HG03442 (cell line): ENCODE data around the gene ACTRT2.

Source experiments
- ATAC-seq: cut with Tn5 transposase; IDR thresholded peaks from one replicate; pipeline ENCODE4 v1.9.1; 2021; ENCODE audit warnings: mild to moderate bottlenecking, moderate library complexity; ENCODE audit not compliant: unreplicated experiment

Gene ACTRT2

GRCh38 chr1:3029991-3030662 is 8.9 kb downstream of the ACTRT2 start:
- no peak for ATAC-seq

DNA sequence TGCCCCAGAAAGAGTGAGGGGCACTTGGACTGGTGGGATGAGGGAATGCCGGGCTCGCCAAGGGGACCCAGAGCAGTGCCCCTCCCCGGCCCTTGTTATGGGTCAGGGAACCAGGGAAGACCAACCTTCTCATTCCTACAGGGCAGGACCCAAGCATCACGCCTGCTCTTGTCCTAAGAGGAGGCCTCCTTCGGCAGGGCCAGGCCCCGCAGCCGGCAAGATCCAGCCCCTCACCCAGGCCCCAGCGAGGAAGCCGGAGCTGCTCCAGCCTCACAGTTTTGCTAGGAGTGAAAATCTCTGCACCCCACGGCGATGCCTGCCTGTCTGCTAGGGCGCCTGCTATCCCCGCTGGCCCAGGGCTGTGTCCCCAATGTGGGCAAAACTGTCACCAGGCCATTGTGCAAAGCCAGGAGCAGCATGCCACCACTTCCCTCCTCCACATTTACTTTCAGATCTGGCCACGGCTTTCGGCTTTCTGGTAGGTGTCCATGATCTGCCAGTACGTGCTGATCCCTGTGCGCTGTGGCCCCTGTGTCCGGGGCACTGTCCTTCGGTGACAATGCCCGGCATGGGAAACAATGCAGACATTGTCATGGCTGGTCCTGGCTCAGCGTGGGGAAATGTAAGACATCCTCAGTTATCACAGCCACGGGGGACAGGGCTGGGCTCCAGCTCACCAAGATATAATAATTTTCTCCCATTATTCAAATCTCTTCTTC is 9.6 kb downstream of the ACTRT2 start:
- ATAC-seq, result no peak

DNA sequence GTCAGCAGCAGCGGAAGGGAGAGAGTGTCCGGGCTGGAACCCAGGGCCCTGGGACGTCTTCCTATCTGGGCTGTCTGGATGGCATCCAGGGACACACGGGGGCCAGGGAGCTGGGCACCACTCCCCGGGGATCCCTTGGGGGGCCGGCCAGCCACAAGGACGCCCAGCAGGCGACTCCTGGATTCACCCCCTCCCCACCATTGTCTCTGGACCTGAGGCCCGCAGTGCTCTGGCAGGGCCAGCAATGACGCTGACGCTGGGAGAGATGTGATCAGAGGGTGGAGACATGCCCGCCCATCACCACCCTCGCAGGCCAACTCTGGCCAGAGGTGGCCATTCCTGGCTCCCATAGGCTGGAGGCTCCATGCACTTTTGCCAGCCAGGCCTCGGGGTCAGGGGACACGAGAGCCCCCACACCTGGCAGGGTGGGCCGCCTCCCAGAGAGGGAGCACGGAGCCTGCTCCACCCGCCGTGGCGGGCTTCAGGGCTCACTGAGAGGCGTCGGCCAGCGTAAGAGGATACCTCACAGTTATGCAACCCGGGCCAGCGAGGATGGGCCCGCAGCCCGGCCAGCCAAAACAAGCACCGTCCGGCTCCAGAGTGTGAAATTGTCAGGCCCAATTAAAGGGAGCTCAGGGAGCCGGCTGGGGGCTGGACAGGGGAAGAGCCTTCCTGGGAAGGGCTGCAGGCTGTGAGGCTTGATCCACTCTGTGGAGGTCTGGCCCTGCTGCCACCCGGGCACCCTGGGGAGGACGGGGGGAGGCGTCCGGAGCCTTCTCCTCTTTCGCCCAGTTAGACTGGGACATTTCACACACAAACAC is 10.3 kb downstream of the ACTRT2 start:
- no peak for ATAC-seq

GRCh38 chr1:3032371-3033039 is 11.2 kb downstream of the ACTRT2 start:
- no peak for ATAC-seq

DNA sequence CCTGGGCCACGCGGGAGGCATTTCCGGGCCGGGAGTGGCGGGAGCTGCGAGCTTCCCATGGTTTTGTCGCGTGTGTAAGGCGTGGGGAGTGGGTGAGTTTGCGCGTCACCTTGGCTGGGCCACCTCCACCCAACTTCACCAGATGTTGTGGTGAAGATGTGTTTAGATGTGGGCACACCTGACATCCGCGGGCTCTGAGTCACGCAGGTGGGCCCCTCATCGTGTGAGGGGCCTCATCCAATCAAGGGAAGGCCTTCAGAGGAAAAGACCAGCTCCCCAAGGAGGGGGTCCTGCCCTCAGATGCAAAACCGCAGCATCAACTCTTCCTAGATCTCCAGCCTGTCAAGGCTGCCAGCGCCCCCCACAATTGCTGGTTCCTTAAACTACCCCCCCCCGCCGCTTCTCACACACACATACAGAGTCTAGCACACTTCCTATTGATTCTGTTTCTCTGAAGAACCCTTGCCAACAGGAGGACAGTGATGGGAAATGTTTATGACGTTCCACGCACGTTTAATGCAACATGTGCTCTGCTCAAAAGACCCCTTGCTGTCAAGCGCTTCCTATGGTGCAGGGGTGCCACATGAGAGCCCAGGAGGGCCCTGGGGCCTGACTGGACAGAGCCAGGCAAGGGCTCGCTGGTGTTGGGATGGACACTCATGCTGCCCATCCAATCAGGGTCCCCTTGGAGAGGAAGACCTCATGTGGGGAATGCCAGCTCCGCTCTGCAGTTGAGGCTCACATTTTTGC is 11.9 kb downstream of the ACTRT2 start:
- no peak for ATAC-seq

GRCh38 chr1:3033790-3034090 is 12.5 kb downstream of the ACTRT2 start:
- ATAC-seq, result no peak

GRCh38 chr1:3034162-3034561 is 12.9 kb downstream of the ACTRT2 start:
- ATAC-seq, result no peak

DNA sequence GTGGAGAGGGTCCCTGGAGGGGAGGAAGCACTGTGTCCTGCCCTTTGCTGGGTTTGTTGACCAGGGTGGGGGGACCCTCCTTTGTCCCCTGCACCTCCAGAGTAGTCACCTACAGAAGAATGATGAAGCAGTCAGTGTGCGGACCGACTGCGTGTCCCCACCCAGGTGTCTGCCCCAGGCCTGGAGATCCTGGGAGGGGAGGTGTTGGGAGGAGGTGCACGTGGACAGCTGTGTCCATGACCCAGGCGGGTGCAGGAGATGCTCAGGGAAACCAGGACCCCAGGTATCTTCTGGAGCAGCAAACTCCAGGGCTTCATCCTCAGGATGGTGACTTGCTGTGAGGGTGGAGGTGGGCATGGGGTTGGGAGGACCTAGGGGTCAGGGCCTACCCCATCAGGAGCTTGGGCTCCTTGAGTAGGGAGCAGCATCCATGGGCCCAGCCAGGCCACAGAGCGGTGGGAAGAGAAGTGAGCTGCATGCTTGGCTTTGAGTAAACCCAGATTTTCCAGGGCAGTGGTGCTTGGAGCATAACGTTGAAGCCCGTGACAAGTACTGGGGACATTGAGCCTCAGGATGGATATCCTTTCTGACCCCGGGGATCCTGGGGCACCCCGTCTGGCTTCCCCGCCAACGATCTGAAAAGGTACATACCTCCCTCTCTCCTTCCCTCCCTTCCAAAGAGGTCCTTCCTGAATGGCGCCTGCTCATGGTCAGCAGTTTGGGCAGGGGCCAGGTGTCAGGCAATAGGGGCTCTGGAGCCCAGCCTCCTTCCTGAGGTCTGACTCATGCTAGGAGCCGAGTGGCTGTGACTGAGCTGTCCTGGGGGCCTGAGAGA is 13.7 kb downstream of the ACTRT2 start:
- ATAC-seq, result no peak

DNA sequence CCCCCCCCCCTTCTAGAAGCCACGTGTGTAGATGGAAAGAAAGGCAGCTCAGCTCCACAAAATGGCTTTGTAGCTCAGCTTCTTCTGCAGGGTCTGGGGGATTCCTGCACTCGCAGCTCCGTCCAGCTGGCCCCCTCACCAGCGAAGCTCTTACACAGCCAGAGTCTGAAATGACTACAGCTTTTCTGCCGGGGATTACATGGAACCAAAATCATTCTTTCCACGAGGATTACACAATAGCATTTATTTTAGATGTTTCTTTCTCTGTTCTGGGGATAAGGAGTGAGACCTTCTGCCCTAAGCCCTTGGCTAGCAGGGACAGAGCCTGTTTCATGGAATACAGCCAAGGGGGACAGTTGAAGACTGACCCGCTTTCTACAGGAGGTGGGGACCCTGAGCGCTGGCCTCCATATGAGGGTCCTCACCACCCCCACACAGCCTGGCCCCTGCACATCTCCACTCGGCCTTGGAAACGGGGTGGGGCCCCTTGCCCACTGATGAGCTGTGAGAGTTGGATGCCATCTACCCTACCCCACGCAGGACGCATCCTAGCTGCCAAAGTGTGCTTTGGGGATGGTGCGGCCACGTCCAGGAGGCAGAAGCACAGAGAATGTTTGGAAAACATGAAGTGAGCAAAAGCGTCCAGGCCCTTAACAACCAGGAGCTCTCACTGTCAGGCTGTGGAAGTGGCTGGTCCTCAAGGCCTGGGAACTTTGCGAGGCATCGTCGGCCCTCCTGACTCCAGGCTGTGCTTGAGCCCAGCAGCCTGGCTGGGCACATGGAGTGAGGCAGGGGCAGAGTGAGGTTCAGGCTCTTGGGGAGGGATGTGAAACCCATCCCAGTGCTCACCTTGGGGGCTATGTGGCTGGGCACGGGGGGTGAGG is 14.5 kb downstream of the ACTRT2 start:
- ATAC-seq, result no peak

DNA sequence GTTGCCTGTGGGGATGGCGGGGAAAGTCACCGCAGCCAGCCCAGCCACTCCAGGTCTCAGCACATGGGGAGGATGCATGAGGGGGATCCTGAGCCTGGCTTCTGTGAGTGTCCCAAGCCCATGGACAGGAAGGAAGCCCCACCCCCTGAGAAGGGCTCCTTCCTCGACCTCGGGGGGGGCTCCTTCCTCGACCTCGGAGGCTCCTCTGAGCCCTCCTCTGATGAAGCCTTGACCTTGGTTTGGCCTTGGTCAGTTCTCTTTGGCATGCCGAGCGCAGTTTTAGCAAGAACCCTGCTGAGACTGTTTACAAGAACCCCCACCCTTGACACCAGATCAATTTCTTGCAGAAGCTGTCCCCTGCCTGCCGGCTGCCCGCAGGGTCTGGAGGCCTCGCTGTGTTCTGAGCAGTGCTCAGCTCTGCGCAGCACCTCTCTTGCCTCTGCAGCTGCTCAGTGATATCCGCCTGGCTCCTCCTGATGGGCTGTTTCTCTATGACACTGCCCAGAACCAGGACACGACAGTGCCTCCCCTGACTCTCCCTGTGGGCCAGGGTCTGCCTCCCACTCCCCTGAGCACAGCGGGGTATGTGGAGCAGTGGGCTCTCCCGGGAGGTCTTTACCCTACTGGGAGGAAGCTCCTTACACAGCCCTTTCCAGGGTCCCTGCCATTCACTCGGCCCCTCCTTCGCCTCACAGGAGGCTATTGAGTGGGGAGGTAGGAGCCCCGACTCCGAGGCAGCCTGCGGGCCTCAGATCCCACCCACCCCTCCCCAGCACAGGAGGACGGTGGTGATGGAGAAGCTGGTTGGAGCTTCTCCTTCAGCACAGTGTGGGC is 15.4 kb downstream of the ACTRT2 start:
- no peak for ATAC-seq

GRCh38 chr1:3037281-3038040 is 16.2 kb downstream of the ACTRT2 start:
- no peak for ATAC-seq

DNA sequence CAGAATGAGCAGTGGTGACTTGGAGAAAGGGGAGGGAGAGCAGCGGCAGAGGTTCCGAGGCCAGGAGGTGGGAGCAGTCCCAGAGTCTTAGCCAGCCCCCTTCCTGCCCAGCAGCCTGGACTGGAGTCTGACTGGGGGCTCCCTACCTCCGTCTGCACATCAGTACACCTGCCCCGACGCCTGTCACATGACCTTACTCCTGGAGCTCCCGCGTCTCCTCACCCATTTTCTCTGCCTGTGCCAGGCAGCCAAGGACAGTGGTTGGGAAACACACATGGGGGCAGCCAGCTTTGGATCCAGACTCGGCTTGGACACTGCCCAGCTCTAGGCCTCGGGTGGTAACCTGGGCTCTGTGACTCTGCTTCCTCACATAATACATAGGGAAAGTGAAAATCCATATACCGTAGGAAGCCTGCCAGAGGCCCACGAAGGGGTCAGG is 16.9 kb downstream of the ACTRT2 start:
- no peak for ATAC-seq

GRCh38 chr1:3038571-3039181 is 17.4 kb downstream of the ACTRT2 start:
- no peak for ATAC-seq

- no peak for ATAC-seq
Measured at GRCh38 chr1:3040004-3040403, 18.7 kb downstream of the ACTRT2 start.

DNA sequence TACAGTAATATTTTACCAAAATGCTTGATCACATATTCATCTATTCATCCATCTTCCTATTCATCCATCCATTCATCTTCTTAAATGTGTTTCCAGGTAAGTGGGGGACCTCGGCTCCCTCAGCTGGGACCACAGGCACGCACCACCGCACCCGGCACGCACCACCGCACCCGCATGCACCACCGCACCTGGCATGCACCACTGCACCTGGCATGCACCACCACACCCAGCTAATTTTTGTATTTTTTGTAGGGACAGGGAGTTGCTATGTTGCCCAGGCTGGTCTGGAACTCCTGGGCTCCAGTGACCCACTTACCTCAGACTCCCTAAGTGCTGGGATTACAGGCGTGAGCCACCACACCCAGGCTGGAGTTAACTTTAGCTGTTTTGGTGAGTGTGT is 21.2 kb downstream of the ACTRT2 start:
- ATAC-seq, result no peak

DNA sequence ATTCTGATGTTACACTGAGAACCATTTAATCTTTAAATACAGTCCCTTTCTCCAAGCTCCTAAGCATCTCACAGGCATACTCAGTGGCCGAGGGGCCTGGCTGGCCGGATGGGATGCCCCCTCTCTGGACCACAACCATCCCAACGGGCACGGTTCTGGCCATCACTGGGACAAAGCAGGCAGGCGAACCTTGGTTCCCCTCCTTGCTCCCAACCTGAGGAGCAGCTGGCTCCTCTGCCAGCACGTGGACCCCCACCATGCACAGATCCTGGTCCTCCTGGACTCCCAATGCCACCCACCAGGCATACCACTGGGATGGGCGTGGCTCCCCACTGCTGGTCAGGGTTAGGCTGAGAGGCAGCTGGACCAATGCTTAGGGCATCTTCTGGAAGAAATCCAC is 27.9 kb downstream of the ACTRT2 start:
- ATAC-seq, result no peak

- no peak for ATAC-seq
Measured at GRCh38 chr1:3049905-3050304, 28.6 kb downstream of the ACTRT2 start.
